Endothelial cell of umbilical vein (primary cell): ENCODE data around the gene BUB1B. TPM values are rescaled to one million over a fixed set of nuclear protein-coding genes. Genes with fewer than 3 reads are reported as not detected.
"Not testable (repeated sequence)": the region's sequence is repeated elsewhere in the genome, so short reads cannot be mapped to it uniquely, and the experiment has no call there.

Experiments used
- BruUV-seq: library from RNA; stranded (reverse); fragments of 400-500 nt; replicated peaks from 2 replicates; lab custom pipeline; 2021; lab: Mats Ljungman, UMichigan
- CTCF ChIA-PET: fragments of 300-600, 350-600 bp; sonication (Branson Sonifier 250); formaldehyde crosslinking; loops from one replicate; lab custom pipeline; 2021; ENCODE audit warnings: antibody characterized with exemption, inconsistent platforms; lab: Charles Lee
- POLR2A ChIA-PET: fragments of 300-600, 350-600 bp; sonication (Branson Sonifier 250); formaldehyde crosslinking; loops from one replicate; lab custom pipeline; 2021; ENCODE audit warnings: antibody characterized with exemption, inconsistent platforms; lab: Charles Lee
- DNase-seq: peaks from one replicate; pipeline ENCODE4 v3.0.0-alpha.2; 2011; ENCODE audit warnings: low read depth, low spot score
- FAIRE-seq: peaks from 2 replicates; lab custom pipeline; 2011; peaks lifted over from hg19 to GRCh38; lab: Jason Lieb, UNC
- H2AFZ ChIP-seq: 2 replicates; pipeline ENCODE4 v1.6.0; 2012; ENCODE audit warnings: low read depth, low read length, control low read depth, inconsistent platforms
- H3K27ac ChIP-seq: 2 replicates; pipeline ENCODE4 v1.5.1; 2011; ENCODE audit warnings: low read depth, mild to moderate bottlenecking, control low read depth, low read length, moderate library complexity; ENCODE audit not compliant: insufficient read depth
- H3K27me3 ChIP-seq, 2 experiments: 2 replicates each; pipeline versions ENCODE4 v1.6.0 to v1.6.1; 2011; ENCODE audit warnings: low read length in 2 of 2, mixed read lengths in 1 of 2; ENCODE audit not compliant: control insufficient read depth in 2 of 2, insufficient read depth in 2 of 2
- H3K36me3 ChIP-seq, 2 experiments: 2 replicates in 1 of 2; 3 replicates in 1 of 2; pipeline ENCODE4 v1.5.1; 2011; ENCODE audit warnings: low read length in 2 of 2, mild to moderate bottlenecking in 1 of 2, moderate library complexity in 1 of 2; ENCODE audit not compliant: control insufficient read depth in 2 of 2, insufficient read depth in 2 of 2; ENCODE audit errors: extremely low read depth in 1 of 2
- H3K4me1 ChIP-seq: 3 replicates; pipeline ENCODE4 v1.5.1; 2011; ENCODE audit warnings: mild to moderate bottlenecking, low read length; ENCODE audit not compliant: control insufficient read depth, insufficient read depth; ENCODE audit errors: extremely low read depth
- H3K4me2 ChIP-seq: 2 replicates; pipeline ENCODE4 v1.6.1; 2011; ENCODE audit warnings: low read length, control low read depth, mixed read lengths; ENCODE audit not compliant: insufficient read depth
- H3K4me3 ChIP-seq, 3 experiments: fragments of 200-600 bp in 1 of 3; sonication (generic), shearing (Covaris generic) in 1 of 3; replicated peaks in 1 of 3; 2 replicates each; pipeline ENCODE4 v1.5.1; 2011 to 2016; ENCODE audit warnings: control low read depth in 3 of 3, low read length in 3 of 3, mild to moderate bottlenecking in 2 of 3, inconsistent platforms in 1 of 3, low read depth in 1 of 3, moderate library complexity in 1 of 3; ENCODE audit not compliant: insufficient read depth in 1 of 3
- H3K79me2 ChIP-seq: 2 replicates; pipeline ENCODE4 v1.6.0; 2012; ENCODE audit warnings: low read length, inconsistent platforms; ENCODE audit not compliant: control insufficient read depth, insufficient read depth
- H3K9ac ChIP-seq: replicated peaks from 2 replicates; pipeline ENCODE3; 2011; ENCODE audit warnings: low read length, control low read depth; ENCODE audit not compliant: insufficient read depth; ENCODE audit errors: extremely low read depth
- H3K9me1 ChIP-seq: replicated peaks from 3 replicates; pipeline ENCODE4 v1.6.0; 2011; ENCODE audit warnings: mild to moderate bottlenecking, low read length; ENCODE audit not compliant: control insufficient read depth, insufficient read depth; ENCODE audit errors: extremely low read depth
- H3K9me3 ChIP-seq: replicated peaks from 2 replicates; pipeline ENCODE4 v1.5.1; 2012; ENCODE audit warnings: low read length, inconsistent platforms; ENCODE audit not compliant: control insufficient read depth, insufficient read depth
- H4K20me1 ChIP-seq: replicated peaks from 2 replicates; pipeline ENCODE3; 2011; ENCODE audit warnings: mild to moderate bottlenecking, low read length; ENCODE audit not compliant: control insufficient read depth, insufficient read depth; ENCODE audit errors: extremely low read depth
- EZH2 ChIP-seq: IDR thresholded peaks from 2 replicates; pipeline ENCODE4 v1.6.1; 2012; ENCODE audit warnings: borderline replicate concordance, low read depth, mild to moderate bottlenecking, moderate library complexity, low read length, inconsistent platforms; ENCODE audit not compliant: severe bottlenecking
- FOS ChIP-seq: IDR thresholded peaks from 2 replicates; pipeline ENCODE4 v1.6.1; 2011; ENCODE audit warnings: mild to moderate bottlenecking, low read length, moderate library complexity, borderline replicate concordance; ENCODE audit not compliant: insufficient read depth
- GATA2 ChIP-seq: IDR thresholded peaks from 2 replicates; pipeline ENCODE4 v1.7.0; 2011; ENCODE audit warnings: low read depth, mild to moderate bottlenecking, moderate library complexity, mixed read lengths, low read length; ENCODE audit not compliant: insufficient read length, insufficient read depth
- JUN ChIP-seq: IDR thresholded peaks from 2 replicates; pipeline ENCODE4 v1.6.1; 2011; ENCODE audit warnings: borderline replicate concordance, low read depth; ENCODE audit not compliant: insufficient read length, insufficient read depth
- MYC ChIP-seq: IDR thresholded peaks from one replicate; pipeline ENCODE4 v1.6.1; 2011; ENCODE audit warnings: mild to moderate bottlenecking, low read depth, low read length
- POLR2A ChIP-seq: IDR thresholded peaks from 2 replicates; pipeline ENCODE4 v1.6.1; 2012; ENCODE audit warnings: low read depth, mild to moderate bottlenecking, control low read depth, low read length
- POLR2AphosphoS5 ChIP-seq: IDR thresholded peaks from 2 replicates; pipeline ENCODE4 v1.6.1; 2012; ENCODE audit warnings: low read depth, mild to moderate bottlenecking, control low read depth, low read length, moderate library complexity; ENCODE audit not compliant: insufficient read depth
- dilution Hi-C: fragments of 300-500 bp; cut with MboI; formaldehyde crosslinking; loops from one replicate; pipeline ENCODE4 v1.15.0; 2019; ENCODE audit warnings: low sequenced_read_pairs; ENCODE audit not compliant: extremely low pct_ligation_motif_present
- intact Hi-C: fragments of 100-400 bp; cut with micrococcal nuclease; formaldehyde crosslinking; loops from one replicate; pipeline ENCODE4 v1.10.0; 2022
- polyA plus RNA-seq, 4 experiments: library from polyadenylated mRNA; depleted of rRNA in 3 of 4; stranded (reverse) in 3 of 4; unstranded in 1 of 4; fragments of >200 nt; gene quantifications; 2 replicates each; pipeline versions ENCODE4 v1.2.1 to v1.2.3, GENCODE V29; 2011 to 2012; ENCODE audit warnings: missing spikeins in 1 of 4
- total RNA-seq: library from RNA; stranded (reverse); gene quantifications from 2 replicates; pipeline ENCODE4 v1.2.3, GENCODE V29; 2021
- TF ChIP-seq, protein P1 (sequence below), 2 donors: IDR thresholded peaks; 1 replicate in 1 of 2; 2 replicates in 1 of 2; pipeline ENCODE4 v1.5.1; 2011; ENCODE audit warnings: low read length in 2 of 2, mild to moderate bottlenecking in 2 of 2, moderate library complexity in 2 of 2, control low read depth in 1 of 2, inconsistent platforms in 1 of 2, low read depth in 1 of 2; ENCODE audit not compliant: insufficient read depth in 1 of 2; ENCODE audit errors: extremely low read depth in 1 of 2
- TF ChIP-seq, protein P2 (sequence below): IDR thresholded peaks from 2 replicates; pipeline ENCODE4 v1.6.1; 2011; ENCODE audit not compliant: insufficient read depth, insufficient read length

The BUB1B gene
- total and polyA plus RNA-seq, 2 donors (not counting 3 experiments of a cell fraction or from before 2014, with no cell fraction given) = 12.2 to 69.8 TPM

DNA sequence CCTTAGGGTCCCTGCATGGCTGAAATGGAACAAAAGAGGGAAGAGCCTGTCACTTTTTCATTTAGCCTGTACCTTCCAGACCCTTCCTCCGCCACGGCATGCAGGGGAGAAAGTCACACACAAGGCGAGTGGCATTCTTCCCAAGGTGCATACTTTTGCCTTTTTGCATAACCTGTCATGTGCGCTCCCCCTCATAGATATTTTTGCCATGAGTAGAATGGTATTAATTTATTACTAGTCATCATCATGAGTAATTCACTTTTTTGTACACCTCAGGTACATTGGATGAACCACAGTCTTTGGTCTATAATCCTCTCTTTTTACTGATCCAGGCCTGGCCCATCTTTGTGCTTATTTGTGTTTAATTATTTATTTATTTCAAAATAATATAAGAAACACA, 8.9 kb upstream of the BUB1B start:
- H3K27me3 ChIP-seq = peaks cover 3 to 14% of the 10 kb centered on the region in 2 experiments
- intact Hi-C loops = no loop called here
- dilution Hi-C loops = no loop called here
- no peak for DNase-seq
- H3K4me2 ChIP-seq = no peak overlapping the region
- ChIA-PET CTCF (no interaction called here), POLR2A (no interaction called here)
- no peak for FAIRE-seq
- no peak overlapping the region for H3K4me3 ChIP-seq
- no peak overlapping the region for H2AFZ ChIP-seq
- H3K9me1 ChIP-seq = no peaks in the 10 kb centered on the region
- no TSS peak for BruUV-seq
- H3K79me2 ChIP-seq = no peaks in the 10 kb centered on the region
- no peaks in the 10 kb centered on the region for H3K36me3 ChIP-seq
- no peak overlapping the region for H3K9ac ChIP-seq
- no peak overlapping the region for H3K27ac ChIP-seq
- TF ChIP-seq MYC (no peak), JUN (no peak), POLR2A (no peak), POLR2AphosphoS5 (no peak), GATA2 (no peak), FOS (no peak), EZH2 (no peak)
- TF ChIP-seq, protein P1, sequence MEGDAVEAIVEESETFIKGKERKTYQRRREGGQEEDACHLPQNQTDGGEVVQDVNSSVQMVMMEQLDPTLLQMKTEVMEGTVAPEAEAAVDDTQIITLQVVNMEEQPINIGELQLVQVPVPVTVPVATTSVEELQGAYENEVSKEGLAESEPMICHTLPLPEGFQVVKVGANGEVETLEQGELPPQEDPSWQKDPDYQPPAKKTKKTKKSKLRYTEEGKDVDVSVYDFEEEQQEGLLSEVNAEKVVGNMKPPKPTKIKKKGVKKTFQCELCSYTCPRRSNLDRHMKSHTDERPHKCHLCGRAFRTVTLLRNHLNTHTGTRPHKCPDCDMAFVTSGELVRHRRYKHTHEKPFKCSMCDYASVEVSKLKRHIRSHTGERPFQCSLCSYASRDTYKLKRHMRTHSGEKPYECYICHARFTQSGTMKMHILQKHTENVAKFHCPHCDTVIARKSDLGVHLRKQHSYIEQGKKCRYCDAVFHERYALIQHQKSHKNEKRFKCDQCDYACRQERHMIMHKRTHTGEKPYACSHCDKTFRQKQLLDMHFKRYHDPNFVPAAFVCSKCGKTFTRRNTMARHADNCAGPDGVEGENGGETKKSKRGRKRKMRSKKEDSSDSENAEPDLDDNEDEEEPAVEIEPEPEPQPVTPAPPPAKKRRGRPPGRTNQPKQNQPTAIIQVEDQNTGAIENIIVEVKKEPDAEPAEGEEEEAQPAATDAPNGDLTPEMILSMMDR (IDR thresholded peaks at IDR 0.05; ENCODE audit: extremely low read depth in 1 of 2, insufficient read depth in 1 of 2, low read depth in 1 of 2, low read length in 2 of 2) = no peak
- TF ChIP-seq, protein P2, sequence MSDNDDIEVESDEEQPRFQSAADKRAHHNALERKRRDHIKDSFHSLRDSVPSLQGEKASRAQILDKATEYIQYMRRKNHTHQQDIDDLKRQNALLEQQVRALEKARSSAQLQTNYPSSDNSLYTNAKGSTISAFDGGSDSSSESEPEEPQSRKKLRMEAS = no peak
- no peaks in the 10 kb centered on the region for H3K4me1 ChIP-seq
- no peaks in the 10 kb centered on the region for H4K20me1 ChIP-seq
- no peaks in the 10 kb centered on the region for H3K9me3 ChIP-seq

DNA sequence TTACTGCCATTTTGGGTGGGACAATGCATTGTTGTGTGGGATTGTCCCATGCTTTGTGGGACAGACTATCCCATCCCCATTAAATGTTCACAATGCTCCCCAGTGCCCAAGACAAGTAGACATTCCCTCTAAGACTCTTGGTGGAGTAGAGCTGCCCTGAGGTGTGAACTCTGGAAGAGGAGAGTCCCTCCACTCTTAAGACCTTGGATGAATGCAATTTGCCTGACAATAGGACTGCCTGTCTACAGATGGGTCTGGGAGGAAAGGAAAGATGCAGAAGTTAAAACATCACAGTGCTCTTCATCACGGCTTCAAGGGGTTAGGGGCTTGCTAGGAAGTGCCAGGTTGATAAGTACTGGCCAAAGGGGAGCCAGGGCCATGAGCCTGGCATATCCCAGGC, 6.0 kb upstream of the BUB1B start:
- H3K27ac ChIP-seq, H4K20me1 ChIP-seq, H3K79me2 ChIP-seq, dilution Hi-C loops, H3K4me1 ChIP-seq, POLR2A ChIA-PET, FAIRE-seq, intact Hi-C loops, H2AFZ ChIP-seq, H3K9ac ChIP-seq, H3K4me2 ChIP-seq, BruUV-seq, H3K9me3 ChIP-seq, H3K4me3 ChIP-seq, H3K36me3 ChIP-seq, H3K9me1 ChIP-seq, DNase-seq: not testable (repeated sequence)
- CTCF ChIA-PET = interaction anchor here (1.1 kb wide), 2 partner anchors 109 to 120 kb away, joined by 3 to 6 read pairs; no protein-coding TSS in a partner anchor
- H3K27me3 ChIP-seq = peaks cover 3 to 10% of the 10 kb centered on the region in 2 experiments
